IMR-90 (cell line): Measurements from ENCODE around the gene UACA. TPM values are rescaled to one million over a fixed set of nuclear protein-coding genes. Genes with fewer than 3 reads are reported as not detected.

Source experiments
- ATAC-seq: fragments of 200-7000 bp; cut with Tn5 transposase; 2 replicates; pipeline ENCODE4 v1.9.1; 2020; ENCODE audit warnings: low read depth, mild to moderate bottlenecking, moderate library complexity
- BruUV-seq: library from RNA; stranded (reverse); fragments of 400-500 nt; replicated peaks from 2 replicates; lab custom pipeline; 2021; lab: Mats Ljungman, UMichigan
- CTCF ChIA-PET: fragments of 300-600 bp; formaldehyde crosslinking; extraction: SDS; loops from one replicate; lab custom pipeline; 2021; ENCODE audit warnings: antibody characterized with exemption; lab: Yijun Ruan, JAX
- POLR2A ChIA-PET: fragments of 300-600 bp; sonication (Branson Sonifier 250); formaldehyde crosslinking; loops from one replicate; lab custom pipeline; 2022; ENCODE audit warnings: antibody characterized with exemption; ENCODE audit not compliant: unreplicated experiment; lab: Charles Lee
- DNase-seq: peaks from one replicate; pipeline ENCODE4 v3.0.0; 2013
- H2AFZ ChIP-seq: replicated peaks from 2 replicates; pipeline ENCODE3; 2013; ENCODE audit warnings: low read length, mild to moderate bottlenecking; ENCODE audit not compliant: poor library complexity
- H2AK5ac ChIP-seq: 2 replicates; pipeline ENCODE4 v1.6.1; 2013; ENCODE audit warnings: low read depth, low read length, inconsistent platforms
- H2AK9ac ChIP-seq: replicated peaks from 2 replicates; pipeline ENCODE3; 2013; ENCODE audit warnings: mild to moderate bottlenecking, low read depth, low read length, moderate library complexity; ENCODE audit not compliant: poor library complexity
- H2BK120ac ChIP-seq: 2 replicates; pipeline ENCODE4 v1.6.1; 2013; ENCODE audit warnings: low read depth, low read length, inconsistent platforms
- H2BK15ac ChIP-seq: 3 replicates; pipeline ENCODE4 v1.6.1; 2013; ENCODE audit warnings: low read depth, low read length, inconsistent platforms
- H2BK20ac ChIP-seq: 2 replicates; pipeline ENCODE4 v1.6.1; 2013; ENCODE audit warnings: low read depth, mild to moderate bottlenecking, inconsistent platforms, low read length, moderate library complexity
- H2BK5ac ChIP-seq: 2 replicates; pipeline ENCODE4 v1.6.1; 2013; ENCODE audit warnings: mild to moderate bottlenecking, low read depth, low read length, inconsistent platforms; ENCODE audit not compliant: poor library complexity, severe bottlenecking
- H3K14ac ChIP-seq: replicated peaks from 2 replicates; pipeline ENCODE4 v1.6.1; 2013; ENCODE audit warnings: low read depth, low read length, inconsistent platforms
- H3K18ac ChIP-seq: 2 replicates; pipeline ENCODE4 v1.6.1; 2013; ENCODE audit warnings: low read depth, low read length, control low read depth
- H3K23ac ChIP-seq: 2 replicates; pipeline ENCODE4 v1.6.1; 2013; ENCODE audit warnings: low read depth, low read length, inconsistent platforms
- H3K27ac ChIP-seq: 2 replicates; pipeline ENCODE4 v1.5.1; 2013; ENCODE audit warnings: mild to moderate bottlenecking, control low read depth, low read length; ENCODE audit not compliant: insufficient read depth
- H3K27me3 ChIP-seq: 2 replicates; pipeline ENCODE4 v1.6.1; 2013; ENCODE audit warnings: low read length; ENCODE audit not compliant: control insufficient read depth, insufficient read depth
- H3K36me3 ChIP-seq: 2 replicates; pipeline ENCODE4 v1.6.1; 2013; ENCODE audit warnings: low read length, mixed read lengths; ENCODE audit not compliant: control insufficient read depth, insufficient read depth
- H3K4ac ChIP-seq: 2 replicates; pipeline ENCODE4 v1.6.1; 2013; ENCODE audit warnings: low read depth, low read length, inconsistent platforms
- H3K4me1 ChIP-seq: 2 replicates; pipeline ENCODE4 v1.6.1; 2013; ENCODE audit warnings: low read length, mixed read lengths; ENCODE audit not compliant: control insufficient read depth, insufficient read depth
- H3K4me2 ChIP-seq: 2 replicates; pipeline ENCODE4 v1.6.1; 2013; ENCODE audit warnings: low read depth, mild to moderate bottlenecking, control low read depth, low read length, moderate library complexity
- H3K4me3 ChIP-seq: 2 replicates; pipeline ENCODE4 v1.5.1; 2013; ENCODE audit warnings: low read depth, mild to moderate bottlenecking, control low read depth, low read length, moderate library complexity; ENCODE audit not compliant: insufficient read depth
- H3K56ac ChIP-seq: 2 replicates; pipeline ENCODE4 v1.6.1; 2013; ENCODE audit warnings: low read length, inconsistent platforms; ENCODE audit not compliant: insufficient read depth; ENCODE audit errors: extremely low read depth
- H3K79me1 ChIP-seq, 2 experiments: 2 replicates each; pipeline ENCODE4 v1.6.1; 2013; ENCODE audit warnings: low read length in 2 of 2, inconsistent platforms in 1 of 2, low read depth in 1 of 2
- H3K9ac ChIP-seq: 2 replicates; pipeline ENCODE4 v1.6.1; 2013; ENCODE audit warnings: low read depth, low read length, control low read depth
- H3K9me1 ChIP-seq: 2 replicates; pipeline ENCODE4 v1.6.1; 2013; ENCODE audit warnings: low read length, inconsistent platforms; ENCODE audit not compliant: insufficient read depth
- H3K9me3 ChIP-seq: 2 replicates; pipeline ENCODE4 v1.6.1; 2013; ENCODE audit warnings: low read length; ENCODE audit not compliant: control insufficient read depth, insufficient read depth
- H4K20me1 ChIP-seq: 2 replicates; pipeline ENCODE4 v1.6.1; 2013; ENCODE audit warnings: low read length, inconsistent platforms; ENCODE audit not compliant: insufficient read depth
- H4K5ac ChIP-seq: 2 replicates; pipeline ENCODE4 v1.6.1; 2013; ENCODE audit warnings: mild to moderate bottlenecking, low read depth, low read length, control low read depth
- H4K8ac ChIP-seq, 2 experiments: 2 replicates each; pipeline ENCODE4 v1.6.1; 2013; ENCODE audit warnings: low read depth in 2 of 2, low read length in 2 of 2, control low read depth in 1 of 2, inconsistent platforms in 1 of 2
- H4K91ac ChIP-seq: 2 replicates; pipeline ENCODE4 v1.6.1; 2013; ENCODE audit warnings: low read depth, low read length, inconsistent platforms; ENCODE audit not compliant: insufficient read depth
- BHLHE40 ChIP-seq: fragments of 150-350 bp; IDR thresholded peaks from 2 replicates; pipeline ENCODE4 v1.6.1; 2016; ENCODE audit warnings: mild to moderate bottlenecking, low read depth, low read length
- CEBPB ChIP-seq: IDR thresholded peaks from 2 replicates; pipeline ENCODE4 v1.6.1; 2012; ENCODE audit warnings: low read depth, low read length, improper control_type of control experiment
- MAFK ChIP-seq: IDR thresholded peaks from 2 replicates; pipeline ENCODE4 v1.6.1; 2012; ENCODE audit warnings: low read depth, low read length, improper control_type of control experiment
- MXI1 ChIP-seq: IDR thresholded peaks from 2 replicates; pipeline ENCODE4 v1.6.1; 2012; ENCODE audit warnings: low read depth, mild to moderate bottlenecking, low read length, moderate library complexity, borderline replicate concordance
- WGBS, 2 experiments: methylation state at CpG; one replicate each; pipeline versions ENCODE4 v1.1.5 to v1.1.7; 2013; ENCODE audit warnings: missing lambda C conversion rate in 2 of 2; ENCODE audit not compliant: insufficient read length in 1 of 2; ENCODE audit errors: extremely low coverage in 2 of 2; 5-methylcytosine and 5-hydroxymethylcytosine counted together
- dilution Hi-C: fragments of 300-500 bp; cut with HindIII; formaldehyde crosslinking; loops from one replicate; pipeline ENCODE4 v1.14.3; 2018; ENCODE audit warnings: low sequenced_read_pairs; ENCODE audit not compliant: unreplicated experiment
- in situ Hi-C: fragments of 300-500 bp; cut with MboI; formaldehyde crosslinking; loops from 3 replicates; pipeline ENCODE4 v1.14.3; 2019; ENCODE audit warnings: low sequenced_read_pairs, inconsistent platforms, mixed read lengths
- intact Hi-C: fragments of 100-400 bp; cut with micrococcal nuclease; formaldehyde crosslinking; loops from 2 replicates; pipeline ENCODE4 v1.10.0; 2022
- polyA plus RNA-seq, 3 experiments: library from polyadenylated mRNA; depleted of rRNA; stranded (reverse); fragments of >200 nt; gene quantifications; 2 replicates each; pipeline ENCODE4 v1.2.3, GENCODE V29; 2012; ENCODE audit warnings: low replicate concordance in 1 of 3
- total RNA-seq: library from RNA; depleted of rRNA; stranded (reverse); fragments of >200 nt; gene quantifications from 2 replicates; pipeline ENCODE4 v1.2.3, GENCODE V29; 2012

Gene UACA
- total and polyA plus RNA-seq, 2 of the 4 experiments (the other 2 are of a cell fraction), result 156 to 507 TPM

DNA sequence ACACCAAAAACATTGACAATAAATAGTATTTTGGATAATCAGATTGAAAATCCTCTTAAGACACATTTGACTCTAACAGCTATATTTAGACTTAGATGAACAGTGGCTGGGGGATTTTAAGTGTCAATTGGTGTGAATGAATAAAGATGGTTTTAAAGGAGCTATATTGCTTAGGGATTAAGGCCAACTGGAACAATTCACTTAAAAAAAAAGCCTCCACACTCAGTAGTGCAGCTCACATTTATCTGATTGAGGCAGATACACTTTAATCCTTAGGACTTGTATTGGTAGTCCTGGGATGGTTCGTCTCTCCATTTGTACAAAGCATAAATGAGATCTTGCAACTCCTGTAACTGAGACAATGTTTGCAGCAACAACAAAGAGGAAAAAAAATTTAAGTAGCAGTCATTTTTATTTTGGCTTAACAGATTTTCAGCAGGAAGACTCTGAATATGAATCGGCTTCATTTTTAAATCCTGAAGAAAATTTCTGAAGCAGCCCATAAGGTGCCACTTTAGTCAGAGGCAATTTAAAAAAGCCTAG lies 112.0 kb downstream of the UACA start:
- Histone ChIP-seq H3K14ac (no peak overlapping the region), H2BK20ac (no peak overlapping the region), H3K4me2 (no peak overlapping the region), H2BK15ac (no peak overlapping the region), H2BK5ac (no peak overlapping the region), H4K5ac (no peak overlapping the region), H3K36me3 (peaks cover 6% of the 10 kb centered on the region), H4K20me1 (no peaks in the 10 kb centered on the region), H2AK5ac (no peak overlapping the region), H3K4me1 (no peaks in the 10 kb centered on the region), H3K9me1 (peaks cover 10% of the 10 kb centered on the region), H3K4ac (no peak overlapping the region), H3K56ac (no peak overlapping the region), H3K23ac (no peak overlapping the region), H2BK120ac (no peak overlapping the region), H3K9ac (no peak overlapping the region), H3K27me3 (no peaks in the 10 kb centered on the region), H2AK9ac (no peak overlapping the region), H3K27ac (no peak overlapping the region), H4K91ac (no peak overlapping the region), H3K18ac (no peak overlapping the region), H3K79me1 (no peaks in the 10 kb centered on the region), H3K4me3 (no peak overlapping the region), H4K8ac (no peak overlapping the region), H2AFZ (no peak overlapping the region), H3K9me3 (no peaks in the 10 kb centered on the region)
- ChIA-PET CTCF (interaction anchor here (0.6 kb wide), 1 partner anchor 1176 kb away, joined by 3 read pairs; no protein-coding TSS in a partner anchor), POLR2A (no interaction called here)
- TF ChIP-seq MAFK, result no peak
- no peak for TF ChIP-seq MXI1
- no peak for TF ChIP-seq BHLHE40
- TF ChIP-seq CEBPB, result no peak
- no TSS peak for BruUV-seq
- in situ Hi-C loops (no loop called here), intact Hi-C loops (no loop called here), dilution Hi-C loops (no loop called here)
- no CpG with 5 or more reads among the region's 2 CpGs for WGBS, 2 experiments
- no peak for ATAC-seq
- DNase-seq, result no peak
